Lung microvascular endothelial cell (primary cell): ENCODE results near the gene POLDIP3. TPM values are rescaled to one million over a fixed set of nuclear protein-coding genes. Genes with fewer than 3 reads are reported as not detected.
"Not testable (repeated sequence)": the region's sequence is repeated elsewhere in the genome, so short reads cannot be mapped to it uniquely, and the experiment has no call there.

ENCODE experiments used
- DNase-seq, 2 donors: peaks; one replicate each; pipeline versions ENCODE4 v3.0.0 to v3.0.0-alpha.2; 2010; ENCODE audit warnings: low read depth in 2 of 2
- total RNA-seq: library from RNA; depleted of rRNA; stranded (reverse); fragments of >200 nt; gene quantifications from 2 replicates; pipeline ENCODE4 v1.2.1, GENCODE V29; 2014

Gene POLDIP3
- total RNA-seq, 1 donor from 2014 or later, result 20.6 TPM

DNA sequence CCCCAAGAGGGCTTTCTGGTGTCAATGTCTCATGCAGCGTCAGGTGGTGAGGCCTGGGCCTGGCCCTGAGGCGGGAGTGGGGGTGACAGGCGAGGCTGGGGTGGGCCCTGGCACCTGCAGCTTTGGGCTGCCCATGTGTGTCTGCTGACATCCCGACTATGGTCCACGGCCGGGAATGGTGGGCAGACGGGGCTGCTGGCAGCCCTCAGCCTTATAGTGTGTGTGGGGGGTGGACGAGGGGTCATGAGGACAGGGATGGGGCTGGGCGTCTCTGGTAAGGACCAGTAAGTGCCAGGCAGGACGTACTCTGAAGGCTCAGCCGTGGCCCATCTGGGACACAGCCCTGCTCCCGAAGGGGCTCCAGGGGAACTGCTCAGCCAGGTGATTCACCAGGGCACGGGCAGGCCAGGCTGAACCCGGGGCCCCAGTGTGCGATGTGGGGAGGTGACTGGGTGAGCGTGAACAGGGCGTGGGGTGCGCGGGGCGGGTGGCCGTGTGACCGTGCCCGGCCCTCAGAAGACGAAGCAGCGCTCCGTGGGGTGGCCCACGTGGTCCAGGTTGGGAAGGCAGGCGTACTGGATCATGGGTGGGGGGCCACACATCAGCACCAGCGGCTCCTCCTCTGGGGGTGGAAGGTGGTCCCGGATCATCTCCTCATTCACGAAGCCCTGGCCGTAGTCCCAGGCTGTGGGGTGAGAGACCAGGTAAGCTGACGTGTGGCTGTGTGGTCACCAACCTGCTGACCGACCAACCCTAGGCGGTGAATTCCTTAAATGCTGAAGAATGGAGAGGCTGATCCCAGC, 4.8 kb upstream of the POLDIP3 start:
- no peak for DNase-seq

- DNase-seq, result no peak
These were observed 2.7 kb upstream of the POLDIP3 start for GRCh38 chr22:42617155-42617983.

DNA sequence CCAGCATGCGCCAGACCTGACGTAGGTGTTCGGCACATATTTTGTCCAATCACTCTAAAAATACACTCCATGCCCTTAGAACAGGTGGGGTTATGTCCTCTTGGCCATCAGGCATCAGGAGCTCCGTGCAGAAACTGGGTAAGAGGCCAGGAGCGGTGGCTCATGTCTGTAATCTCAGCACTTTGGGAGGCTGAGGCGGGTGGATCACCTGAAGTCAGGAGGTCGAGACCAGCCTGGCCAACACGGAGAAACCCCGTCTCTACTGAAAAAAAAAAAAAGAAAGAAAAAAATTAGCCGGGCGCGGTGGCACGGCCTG, 1.1 kb upstream of the POLDIP3 start:
- DNase-seq, result not testable (repeated sequence)

DNA sequence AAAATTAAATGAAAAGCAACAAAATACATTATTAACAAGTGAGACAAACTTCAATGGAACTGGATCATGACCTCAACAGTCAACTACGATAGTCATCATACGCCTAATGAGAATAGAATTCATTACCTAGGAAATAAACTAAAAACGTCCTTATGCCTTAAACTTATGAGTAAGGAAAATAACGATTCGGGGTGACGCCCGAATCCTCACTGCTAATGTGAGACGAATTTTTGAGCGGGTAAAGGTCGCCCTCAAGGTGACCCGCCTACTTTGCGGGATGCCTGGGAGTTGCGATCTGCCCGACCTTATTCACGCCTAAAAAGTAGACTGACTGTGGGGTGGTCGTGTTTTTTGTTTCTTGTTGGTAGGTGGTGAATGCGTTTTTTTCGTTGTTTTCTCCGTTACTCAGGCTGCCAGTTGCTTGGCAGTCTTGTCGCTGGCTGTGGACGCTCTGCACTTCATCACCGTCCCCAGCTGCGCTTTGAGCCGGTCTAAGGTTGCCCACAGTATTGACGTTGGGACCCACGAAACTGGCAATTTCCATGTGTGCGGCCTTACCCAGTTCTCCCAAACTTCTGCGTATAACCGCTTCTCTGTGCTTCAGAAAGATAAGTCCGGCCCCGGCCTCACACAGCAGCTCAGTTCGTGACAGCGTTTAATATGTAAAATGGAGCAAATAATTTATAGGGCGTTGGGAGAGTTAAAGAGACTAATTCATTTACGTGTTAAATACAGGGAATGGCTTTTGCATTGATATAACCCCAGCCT, 593 bp upstream of the POLDIP3 start:
- DNase-seq, result peak; percentile 96 to 98

DNA sequence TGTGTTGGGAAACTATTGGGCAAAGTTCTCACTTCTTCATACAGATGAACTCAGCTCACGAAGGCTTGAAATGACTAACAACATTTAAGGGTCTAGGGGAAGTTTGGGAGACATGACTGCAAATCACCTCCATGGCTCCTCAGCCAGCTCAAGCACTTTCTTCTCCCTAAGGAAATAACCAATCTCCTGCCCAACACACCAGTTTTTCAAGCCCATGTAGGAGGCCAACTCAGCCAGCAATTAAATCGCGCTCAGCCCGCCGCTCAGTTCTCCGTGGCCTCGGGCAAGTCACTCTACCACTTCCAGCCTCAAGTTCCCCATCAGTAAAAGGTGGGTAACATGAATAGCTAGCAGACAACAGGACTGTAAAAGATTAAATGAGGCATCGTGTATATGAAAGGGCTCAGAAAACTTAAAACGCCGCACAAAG, 796 bp downstream of the POLDIP3 start:
- peak in 1 of 2 donors; percentile 36 for DNase-seq

DNA sequence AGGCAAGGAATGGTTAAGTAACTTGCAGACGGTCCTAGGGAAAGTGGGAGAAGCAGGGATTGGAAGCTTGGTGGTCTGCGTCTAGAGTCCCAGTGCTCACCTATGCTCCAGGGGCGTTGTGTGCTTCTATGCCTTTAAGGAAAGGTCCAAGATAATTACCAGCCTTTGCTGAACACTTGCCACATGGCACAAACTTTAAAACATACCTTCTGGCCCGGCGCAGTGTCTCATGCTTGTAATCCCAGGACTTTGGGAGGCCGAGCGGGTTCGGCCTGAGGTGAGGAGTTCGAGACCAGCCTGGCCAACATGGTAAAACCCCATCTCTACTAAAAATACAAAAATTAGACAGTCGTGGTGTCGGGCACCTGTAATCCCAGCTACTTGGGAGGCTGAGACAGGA, 2.3 kb downstream of the POLDIP3 start:
- no peak for DNase-seq

DNA sequence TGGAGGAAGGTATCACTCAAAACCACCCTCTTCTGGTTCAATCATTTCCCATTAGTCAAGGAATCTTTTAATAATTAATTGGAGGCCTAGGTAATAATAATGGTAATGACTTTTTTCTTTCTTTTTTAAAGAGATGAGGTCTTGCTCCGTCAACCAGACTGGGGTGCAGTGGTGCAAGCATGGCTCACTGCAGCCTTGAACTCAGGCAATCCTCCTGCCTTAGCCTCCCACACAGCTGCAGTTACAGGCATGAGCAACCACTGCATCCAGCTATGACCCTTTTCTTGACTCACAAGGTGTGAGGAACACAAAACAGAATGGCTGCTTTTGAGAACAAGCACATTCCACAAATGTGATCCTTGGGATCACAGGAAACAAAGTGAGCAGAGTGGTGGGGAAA, 3.6 kb downstream of the POLDIP3 start:
- DNase-seq, result no peak

- peak in 1 of 2 donors; percentile 37 for DNase-seq
These were observed 4.5 kb downstream of the POLDIP3 start for GRCh38 chr22:42610186-42610585.

DNA sequence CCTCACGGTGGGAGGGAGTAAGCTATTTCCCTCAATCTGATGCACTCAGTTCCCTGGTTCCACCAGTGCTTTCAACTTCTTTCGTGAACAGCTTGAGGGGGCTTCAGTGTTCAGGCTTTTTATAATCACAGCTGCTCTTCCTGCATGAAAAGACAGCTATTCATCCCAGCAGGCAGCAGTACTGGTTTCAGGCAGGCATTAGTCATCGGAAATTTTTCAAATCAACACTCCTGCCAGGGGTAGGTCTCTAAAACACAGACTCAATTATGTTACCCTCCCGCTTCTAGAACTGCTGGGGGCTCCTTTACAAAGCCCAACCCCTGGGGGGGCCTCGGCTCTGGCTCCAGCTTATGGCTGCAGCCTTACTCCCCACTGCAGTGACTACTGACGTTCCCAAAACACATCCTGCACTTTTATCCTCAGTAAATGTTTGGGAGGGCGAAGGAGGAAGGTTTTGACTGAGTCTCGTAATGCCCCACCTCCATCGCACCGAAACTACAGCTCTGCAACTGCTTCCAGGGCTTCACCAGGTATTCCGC, 5.8 kb downstream of the POLDIP3 start:
- peak; percentile 70 to 75 for DNase-seq

- no peak for DNase-seq
These were observed 6.4 kb downstream of the POLDIP3 start for GRCh38 chr22:42608136-42608822.

DNA sequence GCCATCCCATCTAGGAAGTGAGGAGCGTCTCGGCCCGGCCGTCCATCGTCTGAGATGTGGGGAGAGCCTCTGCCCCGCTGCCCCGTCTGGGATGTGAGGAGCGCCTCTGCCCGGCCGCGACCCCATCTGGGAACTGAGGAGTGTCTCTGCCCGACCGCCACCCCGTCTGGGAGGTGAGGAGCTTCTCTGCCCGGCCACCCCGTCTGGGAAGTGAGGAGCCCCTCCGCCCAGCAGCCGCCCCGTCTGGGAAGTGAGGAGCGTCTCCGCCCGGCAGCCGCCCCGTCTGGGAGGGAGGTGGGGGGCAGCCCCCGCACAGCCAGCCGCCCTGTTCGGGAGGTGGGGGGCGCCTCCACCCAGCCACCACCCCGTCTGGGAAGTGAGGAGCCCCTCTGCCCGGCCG, 7.0 kb downstream of the POLDIP3 start:
- not testable (repeated sequence) for DNase-seq

- no peak for DNase-seq
These were observed 10.3 kb downstream of the POLDIP3 start for GRCh38 chr22:42604403-42604802.

GRCh38 chr22:42603427-42603826, 11.3 kb downstream of the POLDIP3 start:
- no peak for DNase-seq

DNA sequence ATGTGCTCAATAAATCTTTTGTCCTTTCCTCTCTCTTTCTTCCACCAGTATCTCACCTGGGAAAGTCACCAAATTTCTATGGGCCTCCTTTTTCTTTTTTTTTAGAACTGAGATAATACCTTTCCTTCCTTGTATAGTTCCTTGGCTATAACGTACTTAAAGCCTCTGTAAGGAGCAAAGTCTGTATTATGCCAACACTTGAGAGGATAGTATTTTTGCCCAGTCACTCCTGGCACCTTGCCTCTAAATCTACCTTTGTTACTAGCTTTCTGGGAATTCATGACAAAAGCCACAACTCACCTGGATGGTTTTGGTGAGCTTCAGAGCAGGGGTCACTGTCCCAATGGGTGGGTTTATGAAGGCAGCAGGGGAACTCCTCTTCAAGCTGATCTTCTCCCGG, 12.2 kb downstream of the POLDIP3 start:
- DNase-seq, result no peak

- DNase-seq, result no peak
These were observed 12.7 kb downstream of the POLDIP3 start for GRCh38 chr22:42601879-42602465.

DNA sequence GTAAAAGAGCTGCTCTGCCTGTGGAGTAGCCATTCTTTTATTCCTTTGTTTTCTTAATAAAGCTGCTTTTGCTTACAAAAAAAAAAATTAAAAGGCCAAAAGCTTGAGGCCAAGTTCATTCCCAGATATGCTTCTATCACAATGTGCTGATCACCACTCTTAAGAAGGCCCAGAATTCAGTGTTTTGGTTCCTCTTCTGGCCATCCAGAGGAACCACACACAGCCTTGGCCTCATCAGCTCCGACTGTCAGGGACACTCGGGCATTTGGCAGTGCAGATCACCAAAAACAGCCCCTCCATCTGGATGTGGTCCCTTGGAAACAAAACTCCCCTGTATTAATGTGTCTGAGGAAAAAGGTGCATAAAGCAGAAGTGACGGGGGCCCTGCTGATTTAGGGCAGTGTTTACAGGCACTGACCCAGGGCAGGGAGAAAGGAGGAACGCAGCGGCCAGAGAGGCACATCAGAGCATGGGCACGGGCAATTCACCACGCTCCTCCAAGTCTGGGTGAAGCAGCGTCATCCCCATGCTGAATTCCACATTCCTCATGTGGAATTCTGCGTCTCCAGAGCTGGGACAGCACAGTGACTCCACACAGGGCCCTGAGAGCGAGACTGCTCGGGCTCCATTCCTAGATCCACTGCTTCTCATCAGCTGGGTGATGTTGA, 17.7 kb downstream of the POLDIP3 start:
- DNase-seq, result no peak

GRCh38 chr22:42596336-42596735, 18.3 kb downstream of the POLDIP3 start:
- DNase-seq, result peak in 1 of 2 donors; percentile 44

- no peak for DNase-seq
These were observed 19.2 kb downstream of the POLDIP3 start for GRCh38 chr22:42595434-42595833.

DNA sequence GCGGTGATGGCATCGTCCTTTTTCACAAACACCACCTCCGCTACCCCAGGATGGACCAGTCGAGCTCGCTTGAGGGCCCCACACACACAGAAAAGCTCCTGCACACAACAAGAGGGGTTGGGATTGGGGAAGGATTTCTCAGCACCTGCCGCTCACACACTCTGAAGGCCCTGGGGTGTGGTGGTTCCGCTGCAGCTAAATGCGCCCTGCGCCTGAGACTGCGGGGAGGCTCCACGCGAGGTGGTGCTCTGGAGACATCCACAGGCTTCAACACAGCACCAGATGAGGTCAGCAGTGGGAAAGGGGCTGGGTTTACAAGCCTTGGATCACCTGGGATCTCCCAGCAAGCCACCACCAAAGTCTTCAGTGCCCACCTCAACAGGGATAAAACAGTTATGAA, 22.7 kb downstream of the POLDIP3 start:
- no peak for DNase-seq

- no peak for DNase-seq
These were observed 27.0 kb downstream of the POLDIP3 start for GRCh38 chr22:42587588-42588175.
